ENCODE results near the gene SRPRB.

The SRPRB gene

GRCh38 chr3:133763797-133764683, 41.6 kb upstream of the SRPRB start:
- ChIA-PET POLR2A (no interaction called here), CTCF (no interaction called here)
- no peak for TF ChIP-seq FOXK2 (IDR thresholded peaks at IDR 0.05)
- TF ChIP-seq HDGF (IDR thresholded peaks at IDR 0.05; ENCODE audit: borderline replicate concordance), result no peak
- TF ChIP-seq BHLHE40 (IDR thresholded peaks at IDR 0.05; ENCODE audit: borderline replicate concordance), result no peak
- no peak for TF ChIP-seq NFRKB (IDR thresholded peaks at IDR 0.05)
- no peak for TF ChIP-seq TARDBP (IDR thresholded peaks at IDR 0.05)
- TF ChIP-seq PKNOX1 (IDR thresholded peaks at IDR 0.05), result no peak
- no peak for TF ChIP-seq SP1 (IDR thresholded peaks at IDR 0.05)
- TF ChIP-seq SUZ12 (IDR thresholded peaks at IDR 0.05), result no peak
- no peak for TF ChIP-seq FOXA1 (IDR thresholded peaks at IDR 0.05)
- TF ChIP-seq LEF1 (IDR thresholded peaks at IDR 0.05; ENCODE audit: borderline replicate concordance), result no peak
- no peak for TF ChIP-seq L3MBTL2 (conservative IDR thresholded peaks at IDR 0.05)
- no peak for TF ChIP-seq ELF4 (IDR thresholded peaks at IDR 0.05)
- TF ChIP-seq ARNT (IDR thresholded peaks at IDR 0.05), result no peak
- DNase-seq (ENCODE audit: extremely low spot score), result no peak

GRCh38 chr3:133765256-133765655, 40.4 kb upstream of the SRPRB start:
- POLR2A ChIA-PET, result no interaction called here
- CTCF ChIA-PET, result no interaction called here

GRCh38 chr3:133767607-133768006, 38.0 kb upstream of the SRPRB start:
- TF ChIP-seq ZNF384 (IDR thresholded peaks at IDR 0.05) (no peak), FOXM1 (IDR thresholded peaks at IDR 0.05; ENCODE audit: borderline replicate concordance) (no peak), L3MBTL2 (conservative IDR thresholded peaks at IDR 0.05) (no peak), SUZ12 (IDR thresholded peaks at IDR 0.05) (no peak), PKNOX1 (IDR thresholded peaks at IDR 0.05) (no peak), ARNT (IDR thresholded peaks at IDR 0.05) (no peak), FOXK2 (IDR thresholded peaks at IDR 0.05) (no peak), TARDBP (IDR thresholded peaks at IDR 0.05) (no peak), HDGF (IDR thresholded peaks at IDR 0.05; ENCODE audit: borderline replicate concordance) (no peak), ELF4 (IDR thresholded peaks at IDR 0.05) (no peak), LEF1 (IDR thresholded peaks at IDR 0.05; ENCODE audit: borderline replicate concordance) (no peak), CTBP1 (IDR thresholded peaks at IDR 0.05; ENCODE audit: borderline replicate concordance) (no peak), NFRKB (IDR thresholded peaks at IDR 0.05) (no peak), SP1 (IDR thresholded peaks at IDR 0.05) (no peak), BHLHE40 (IDR thresholded peaks at IDR 0.05; ENCODE audit: borderline replicate concordance) (no peak), FOXA1 (IDR thresholded peaks at IDR 0.05) (no peak)
- POLR2A ChIA-PET, result no interaction called here
- no peak for DNase-seq (ENCODE audit: extremely low spot score)
- CTCF ChIA-PET, result no interaction called here

More at GRCh38 chr3:133765256-133765655, 40.4 kb upstream of the SRPRB start:
- DNase-seq (ENCODE audit: extremely low spot score), result no peak
- TF ChIP-seq HDGF (IDR thresholded peaks at IDR 0.05; ENCODE audit: borderline replicate concordance) (no peak), FOXK2 (IDR thresholded peaks at IDR 0.05) (no peak)

GRCh38 chr3:133769536-133769935, 36.1 kb upstream of the SRPRB start:
- DNase-seq (ENCODE audit: extremely low spot score), result no peak
- POLR2A ChIA-PET, result no interaction called here
- no peak for TF ChIP-seq BHLHE40 (IDR thresholded peaks at IDR 0.05; ENCODE audit: borderline replicate concordance)
- no peak for TF ChIP-seq SUZ12 (IDR thresholded peaks at IDR 0.05)
- no peak for TF ChIP-seq LEF1 (IDR thresholded peaks at IDR 0.05; ENCODE audit: borderline replicate concordance)
- TF ChIP-seq PKNOX1 (IDR thresholded peaks at IDR 0.05), result no peak
- TF ChIP-seq HDGF (IDR thresholded peaks at IDR 0.05; ENCODE audit: borderline replicate concordance), result no peak
- TF ChIP-seq SP1 (IDR thresholded peaks at IDR 0.05), result no peak
- no peak for TF ChIP-seq ARNT (IDR thresholded peaks at IDR 0.05)
- CTCF ChIA-PET, result no interaction called here

GRCh38 chr3:133773732-133774131, 31.9 kb upstream of the SRPRB start:
- no peak for DNase-seq (ENCODE audit: extremely low spot score)
- POLR2A ChIA-PET, result no interaction called here
- CTCF ChIA-PET, result no interaction called here
- TF ChIP-seq LEF1 (IDR thresholded peaks at IDR 0.05; ENCODE audit: borderline replicate concordance) (no peak), HDGF (IDR thresholded peaks at IDR 0.05; ENCODE audit: borderline replicate concordance) (no peak), SP1 (IDR thresholded peaks at IDR 0.05) (no peak), FOXA1 (IDR thresholded peaks at IDR 0.05) (no peak), CTBP1 (IDR thresholded peaks at IDR 0.05; ENCODE audit: borderline replicate concordance) (no peak), PKNOX1 (IDR thresholded peaks at IDR 0.05) (no peak), BHLHE40 (IDR thresholded peaks at IDR 0.05; ENCODE audit: borderline replicate concordance) (no peak), ARNT (IDR thresholded peaks at IDR 0.05) (no peak)

GRCh38 chr3:133775309-133775708, 30.3 kb upstream of the SRPRB start:
- POLR2A ChIA-PET, result no interaction called here

More at GRCh38 chr3:133775309-133775708, 30.3 kb upstream of the SRPRB start:
- no peak for DNase-seq (ENCODE audit: extremely low spot score)
- TF ChIP-seq FOXM1 (IDR thresholded peaks at IDR 0.05; ENCODE audit: borderline replicate concordance), result no peak
- no peak for TF ChIP-seq FOXK2 (IDR thresholded peaks at IDR 0.05)
- no peak for TF ChIP-seq SUZ12 (IDR thresholded peaks at IDR 0.05)
- no peak for TF ChIP-seq ELF4 (IDR thresholded peaks at IDR 0.05)
- CTCF ChIA-PET, result no interaction called here
